ENCODE data around the gene CLEC4D. TPM values are rescaled to one million over a fixed set of nuclear protein-coding genes. Genes with fewer than 3 reads are reported as not detected.

Gene CLEC4D
- total RNA-seq, 2 experiments from 2014 or later: not detected

GRCh38 chr12:8544295-8544694, 31.0 kb downstream of the CLEC4D start:
- H3K4me1 Mint-ChIP-seq (ENCODE audit: low read depth): peaks cover 12% of the 10 kb centered on the region
- CTCF ChIA-PET: interaction anchor here (0.6 to 3.0 kb wide), 48 partner anchors 8 to 818 kb away, joined by 3 to 27 read pairs (median 4); partner anchors contain the start of gene AICDA
- no peaks in the 10 kb centered on the region for H3K36me3 Mint-ChIP-seq (ENCODE audit: low read depth)
- H3K9me3 Mint-ChIP-seq: no peaks in the 10 kb centered on the region
- peak; percentile 90 for DNase-seq
- H3K4me3 Mint-ChIP-seq: no peak overlapping the region
- no peak overlapping the region for H3K27ac Mint-ChIP-seq
- H3K27me3 Mint-ChIP-seq (ENCODE audit: low read depth): peaks cover 23% of the 10 kb centered on the region
- intact Hi-C loops (cut with micrococcal nuclease): loop anchor here (1.0 to 5.0 kb wide), 8 partner anchors 12 to 505 kb away; no protein-coding TSS in a partner anchor

GRCh38 chr12:8546591-8546990, 33.3 kb downstream of the CLEC4D start:
- Mint-ChIP-seq H3K27me3 (ENCODE audit: low read depth) (peaks cover 6% of the 10 kb centered on the region), H3K9me3 (no peaks in the 10 kb centered on the region), H3K4me3 (no peak overlapping the region), H3K27ac (no peak overlapping the region), H3K36me3 (ENCODE audit: low read depth) (no peaks in the 10 kb centered on the region), H3K4me1 (ENCODE audit: low read depth) (peaks cover 6% of the 10 kb centered on the region)
- DNase-seq: no peak
- CTCF ChIA-PET: interaction anchor here (0.5 to 1.0 kb wide), 3 partner anchors 37 to 344 kb away, joined by 3 to 6 read pairs (median 3); no protein-coding TSS in a partner anchor
- intact Hi-C loops (cut with micrococcal nuclease): no loop called here

- no peak for DNase-seq
- Mint-ChIP-seq H3K27ac (no peak overlapping the region), H3K9me3 (no peaks in the 10 kb centered on the region), H3K4me1 (ENCODE audit: low read depth) (no peaks in the 10 kb centered on the region), H3K36me3 (ENCODE audit: low read depth) (no peaks in the 10 kb centered on the region), H3K4me3 (no peak overlapping the region), H3K27me3 (ENCODE audit: low read depth) (peaks cover 2% of the 10 kb centered on the region)
- intact Hi-C loops (cut with micrococcal nuclease): no loop called here
- CTCF ChIA-PET: interaction anchor here (1.0 to 1.8 kb wide), 2 partner anchors 61 to 343 kb away, joined by 3 to 6 read pairs; no protein-coding TSS in a partner anchor
These were observed 34.3 kb downstream of the CLEC4D start for GRCh38 chr12:8547645-8548044.

- no peak overlapping the region for H3K4me3 Mint-ChIP-seq
- H3K36me3 Mint-ChIP-seq (ENCODE audit: low read depth): no peaks in the 10 kb centered on the region
- no peaks in the 10 kb centered on the region for H3K9me3 Mint-ChIP-seq
- CTCF ChIA-PET: interaction anchor here (1.8 kb wide), 1 partner anchor 61 kb away, joined by 6 read pairs; no protein-coding TSS in a partner anchor
- no peak overlapping the region for H3K27ac Mint-ChIP-seq
- intact Hi-C loops (cut with micrococcal nuclease): no loop called here
- H3K27me3 Mint-ChIP-seq (ENCODE audit: low read depth): peaks cover 2% of the 10 kb centered on the region
- no peak for DNase-seq
- H3K4me1 Mint-ChIP-seq (ENCODE audit: low read depth): no peaks in the 10 kb centered on the region
These were observed 34.9 kb downstream of the CLEC4D start for GRCh38 chr12:8548192-8548591.

- intact Hi-C loops (cut with micrococcal nuclease): no loop called here
- H3K36me3 Mint-ChIP-seq (ENCODE audit: low read depth): no peaks in the 10 kb centered on the region
- no peaks in the 10 kb centered on the region for H3K4me1 Mint-ChIP-seq (ENCODE audit: low read depth)
- H3K9me3 Mint-ChIP-seq: no peaks in the 10 kb centered on the region
- H3K27ac Mint-ChIP-seq: no peak overlapping the region
- no peak overlapping the region for H3K4me3 Mint-ChIP-seq
- DNase-seq: no peak
- H3K27me3 Mint-ChIP-seq (ENCODE audit: low read depth): peaks cover 2% of the 10 kb centered on the region
- CTCF ChIA-PET: no interaction called here
These were observed 36.1 kb downstream of the CLEC4D start for GRCh38 chr12:8549381-8549780.

- CTCF ChIA-PET: interaction anchor here (2.0 kb wide), 1 partner anchor 9 kb away, joined by 6 read pairs; no protein-coding TSS in a partner anchor
- DNase-seq: no peak
- H3K36me3 Mint-ChIP-seq (ENCODE audit: low read depth): no peaks in the 10 kb centered on the region
- H3K4me1 Mint-ChIP-seq (ENCODE audit: low read depth): peaks cover 11% of the 10 kb centered on the region
- intact Hi-C loops (cut with micrococcal nuclease): no loop called here
- no peaks in the 10 kb centered on the region for H3K27me3 Mint-ChIP-seq (ENCODE audit: low read depth)
- H3K27ac Mint-ChIP-seq: no peak overlapping the region
- no peaks in the 10 kb centered on the region for H3K9me3 Mint-ChIP-seq
- no peak overlapping the region for H3K4me3 Mint-ChIP-seq
These were observed 39.9 kb downstream of the CLEC4D start for GRCh38 chr12:8553088-8553627.

- no peaks in the 10 kb centered on the region for H3K9me3 Mint-ChIP-seq
- no peaks in the 10 kb centered on the region for H3K36me3 Mint-ChIP-seq (ENCODE audit: low read depth)
- no peaks in the 10 kb centered on the region for H3K27me3 Mint-ChIP-seq (ENCODE audit: low read depth)
- CTCF ChIA-PET: interaction anchor here (0.9 kb wide), 1 partner anchor 10 kb away, joined by 3 read pairs; no protein-coding TSS in a partner anchor
- peaks cover 11% of the 10 kb centered on the region for H3K4me1 Mint-ChIP-seq (ENCODE audit: low read depth)
- DNase-seq: no peak
- intact Hi-C loops (cut with micrococcal nuclease): loop anchor here (5.0 kb wide), 1 partner anchor 93 kb away; no protein-coding TSS in a partner anchor
- H3K4me3 Mint-ChIP-seq: no peak overlapping the region
- no peak overlapping the region for H3K27ac Mint-ChIP-seq
These were observed 41.3 kb downstream of the CLEC4D start for GRCh38 chr12:8554451-8555195.

- CTCF ChIA-PET: interaction anchor here (0.6 to 0.9 kb wide), 2 partner anchors 12 to 13 kb away, joined by 3 to 4 read pairs; no protein-coding TSS in a partner anchor
- H3K9me3 Mint-ChIP-seq: no peaks in the 10 kb centered on the region
- peak; percentile 40 for DNase-seq
- H3K4me3 Mint-ChIP-seq: no peak overlapping the region
- no peaks in the 10 kb centered on the region for H3K27me3 Mint-ChIP-seq (ENCODE audit: low read depth)
- H3K4me1 Mint-ChIP-seq (ENCODE audit: low read depth): peaks cover 11% of the 10 kb centered on the region
- intact Hi-C loops (cut with micrococcal nuclease): loop anchor here (1.0 to 5.0 kb wide), 3 partner anchors 12 to 91 kb away; no protein-coding TSS in a partner anchor
- peak overlapping the region; percentile 43 for H3K27ac Mint-ChIP-seq
- no peaks in the 10 kb centered on the region for H3K36me3 Mint-ChIP-seq (ENCODE audit: low read depth)
These were observed 43.3 kb downstream of the CLEC4D start for GRCh38 chr12:8556531-8557097.

- CTCF ChIA-PET: interaction anchor here (0.5 kb wide), 1 partner anchor 50 kb away, joined by 6 read pairs; no protein-coding TSS in a partner anchor
These were observed 46.4 kb downstream of the CLEC4D start for GRCh38 chr12:8559676-8560075.

GRCh38 chr12:8561011-8561410, 47.7 kb downstream of the CLEC4D start:
- intact Hi-C loops (cut with micrococcal nuclease): no loop called here
- Mint-ChIP-seq H3K27ac (no peak overlapping the region), H3K9me3 (peaks cover 12% of the 10 kb centered on the region), H3K4me3 (no peak overlapping the region), H3K27me3 (ENCODE audit: low read depth) (peaks cover 7% of the 10 kb centered on the region), H3K36me3 (ENCODE audit: low read depth) (no peaks in the 10 kb centered on the region), H3K4me1 (ENCODE audit: low read depth) (peaks cover 10% of the 10 kb centered on the region)
- CTCF ChIA-PET: interaction anchor here (1.0 kb wide), 1 partner anchor 17 kb away, joined by 3 read pairs; no protein-coding TSS in a partner anchor
- DNase-seq: no peak

More at GRCh38 chr12:8559676-8560075, 46.4 kb downstream of the CLEC4D start:
- peaks cover 11% of the 10 kb centered on the region for H3K4me1 Mint-ChIP-seq (ENCODE audit: low read depth)
- no peak overlapping the region for H3K27ac Mint-ChIP-seq
- H3K4me3 Mint-ChIP-seq: no peak overlapping the region
- peaks cover 7% of the 10 kb centered on the region for H3K27me3 Mint-ChIP-seq (ENCODE audit: low read depth)
- H3K9me3 Mint-ChIP-seq: peaks cover 12% of the 10 kb centered on the region
- no peaks in the 10 kb centered on the region for H3K36me3 Mint-ChIP-seq (ENCODE audit: low read depth)
- no peak for DNase-seq
- intact Hi-C loops (cut with micrococcal nuclease): loop anchor here (5.0 kb wide), 1 partner anchor 88 kb away; no protein-coding TSS in a partner anchor

- intact Hi-C loops (cut with micrococcal nuclease): loop anchor here (2.0 kb wide), 1 partner anchor 18 kb away; no protein-coding TSS in a partner anchor
- Mint-ChIP-seq H3K27me3 (ENCODE audit: low read depth) (peaks cover 7% of the 10 kb centered on the region), H3K9me3 (peaks cover 12% of the 10 kb centered on the region), H3K27ac (no peak overlapping the region), H3K36me3 (ENCODE audit: low read depth) (no peaks in the 10 kb centered on the region), H3K4me1 (ENCODE audit: low read depth) (no peaks in the 10 kb centered on the region), H3K4me3 (no peak overlapping the region)
- CTCF ChIA-PET: interaction anchor here (1.3 kb wide), 1 partner anchor 18 kb away, joined by 6 read pairs; no protein-coding TSS in a partner anchor
- DNase-seq: no peak
These were observed 49.0 kb downstream of the CLEC4D start for GRCh38 chr12:8562310-8562709.

GRCh38 chr12:8563356-8563755, 50.1 kb downstream of the CLEC4D start:
- Mint-ChIP-seq H3K36me3 (ENCODE audit: low read depth) (no peaks in the 10 kb centered on the region), H3K27me3 (ENCODE audit: low read depth) (peaks cover 7% of the 10 kb centered on the region), H3K27ac (no peak overlapping the region), H3K4me1 (ENCODE audit: low read depth) (no peaks in the 10 kb centered on the region), H3K4me3 (no peak overlapping the region), H3K9me3 (peaks cover 12% of the 10 kb centered on the region)
- DNase-seq: no peak
- intact Hi-C loops (cut with micrococcal nuclease): loop anchor here (2.0 kb wide), 1 partner anchor 19 kb away; no protein-coding TSS in a partner anchor
- CTCF ChIA-PET: no interaction called here

Data from activated naive CD4-positive, alpha-beta T cell treated with anti-CD3 and anti-CD28 coated beads for 36 hours (primary cell).